Measurements from ENCODE around the gene SLC12A5. TPM values are rescaled to one million over a fixed set of nuclear protein-coding genes. Genes with fewer than 3 reads are reported as not detected.

The SLC12A5 gene
- total and polyA plus RNA-seq, 9 of the 15 experiments (the other 6 are each of a cell fraction or from before 2014, with no cell fraction given) = 0.36 to 7.5 (median 2.1) TPM

GRCh38 chr20:46054606-46055005 lies 25.6 kb downstream of the SLC12A5 start (continued):
- TF ChIP-seq POLR3G (IDR thresholded peaks at IDR 0.05; ENCODE audit: extremely low read depth, insufficient read length, insufficient replicate concordance) = no peak
- no peak for TF ChIP-seq ZBTB7A (IDR thresholded peaks at IDR 0.05; ENCODE audit: borderline replicate concordance, control insufficient read depth, low read depth, low read length)
- no peak for TF ChIP-seq HLTF (IDR thresholded peaks at IDR 0.05)
- no peak for TF ChIP-seq HNRNPLL (IDR thresholded peaks at IDR 0.05; ENCODE audit: low read depth, low read length, poor library complexity, severe bottlenecking)

DNA sequence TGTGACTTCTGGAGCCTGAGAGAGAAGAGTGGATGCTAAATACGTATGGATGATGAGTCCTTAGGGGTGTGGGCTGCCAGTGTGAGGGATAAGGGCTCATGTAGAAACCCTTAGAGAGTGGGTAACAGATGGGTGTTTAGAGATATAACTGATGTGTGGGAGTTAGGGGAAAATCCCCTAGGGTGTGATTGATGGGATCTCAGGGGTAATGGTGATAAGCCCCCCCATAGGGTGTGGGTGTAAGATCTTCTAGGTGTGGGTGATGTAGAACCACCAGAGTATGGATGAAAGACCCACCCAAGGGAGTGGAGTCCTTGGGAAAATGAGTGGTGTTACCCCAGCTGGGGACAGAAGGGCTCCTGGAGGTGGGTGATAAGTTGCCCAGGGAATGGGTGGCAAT lies 26.3 kb downstream of the SLC12A5 start:
- no peak for TF ChIP-seq ZNF699 (CRISPR knock-in tag; IDR thresholded peaks at IDR 0.05; ENCODE audit: insufficient replicate concordance)
- no peak for TF ChIP-seq PURB (CRISPR knock-in tag; IDR thresholded peaks at IDR 0.05; ENCODE audit: low read depth)
- no peak for TF ChIP-seq PML (IDR thresholded peaks at IDR 0.05; ENCODE audit: low read length)
- TF ChIP-seq SREBF1 (IDR thresholded peaks at IDR 0.05; ENCODE audit: borderline replicate concordance, low read depth, low read length) = no peak
- TF ChIP-seq ZNF408 (CRISPR knock-in tag; IDR thresholded peaks at IDR 0.05; ENCODE audit: low read depth) = no peak
- ChIA-PET POLR2A (interaction anchor here (0.6 to 1.0 kb wide), 2 partner anchors 21 to 1824 kb away, joined by 3 to 4 read pairs; no protein-coding TSS in a partner anchor), CTCF (ENCODE audit: low intra/inter-chr PET ratio) (interaction anchor here (0.6 kb wide), 1 partner anchor 33 kb away, joined by 4 read pairs; no protein-coding TSS in a partner anchor)

More for the DNA sequence above, 26.3 kb downstream of the SLC12A5 start:
- H3K9ac ChIP-seq (ENCODE audit: insufficient read depth in 1 of 2, low read depth in 2 of 2, low read length in 2 of 2) = no peak overlapping the region
- no peak overlapping the region for H3K27ac ChIP-seq (ENCODE audit: extremely low read depth, low read depth, low read length)
- no peak overlapping the region for H3K4me3 ChIP-seq
- FAIRE-seq = no peak
- no peaks in the 10 kb centered on the region for H3K79me2 ChIP-seq (ENCODE audit: control insufficient read depth, insufficient read depth, low read length)
- no peaks in the 10 kb centered on the region for H3K9me3 ChIP-seq (replicated peaks; ENCODE audit: control insufficient read depth, insufficient read depth, low read depth, low read length)
- BruUV-seq (replicated peaks) = no TSS peak
- no peak overlapping the region for H2AFZ ChIP-seq (ENCODE audit: low read depth, low read length)
- 0% methylated on average over 1 of the region's 1 CpG for WGBS (ENCODE audit: insufficient coverage, low coverage, missing lambda C conversion rate)
- H4K20me1 ChIP-seq (replicated peaks; ENCODE audit: control insufficient read depth, insufficient read depth, low read length) = peaks cover 19% of the 10 kb centered on the region; the same call in 1 of the 2 replicates
- H3K4me2 ChIP-seq (ENCODE audit: insufficient read depth, low read length) = no peak overlapping the region
- no peak for ATAC-seq
- intact Hi-C loops (cut with micrococcal nuclease) = no loop called here
- no peaks in the 10 kb centered on the region for H3K36me3 ChIP-seq (ENCODE audit: control insufficient read depth, insufficient read depth, low read length)
- in situ Hi-C loops (cut with MboI) = no loop called here
- no peak for DNase-seq (ENCODE audit: extremely low read depth in 1 of 4, low spot score in 3 of 4)
- H3K27me3 ChIP-seq (ENCODE audit: control insufficient read depth in 2 of 2, insufficient read depth in 2 of 2, low read length in 2 of 2) = peaks cover 0 to 5% of the 10 kb centered on the region in 2 experiments; a peak in 2 of 5 replicates
- peaks cover 0 to 20% of the 10 kb centered on the region in 2 experiments for H3K4me1 ChIP-seq (replicated peaks in 1 of 2; ENCODE audit: control insufficient read depth in 2 of 2, insufficient read depth in 2 of 2, low read length in 2 of 2)
- H3K9me1 ChIP-seq (ENCODE audit: control insufficient read depth, insufficient read depth, low read length) = peaks cover 4% of the 10 kb centered on the region

Measured in K562 (cell line).